NCI-H128 (cell line): ENCODE results near the gene ADD3.

Experiments
- DNase-seq: peaks from one replicate; lab custom pipeline; 2025; ENCODE audit not compliant: unreplicated experiment; lab: John Stamatoyannopoulos, UW

ADD3 gene

GRCh38 chr10:110003524-110003885 is 4.3 kb upstream of the ADD3 start:
- no peak for DNase-seq

GRCh38 chr10:110005719-110006118 is 2.1 kb upstream of the ADD3 start:
- DNase-seq = no peak

GRCh38 chr10:110006358-110007160 is 1.2 kb upstream of the ADD3 start:
- DNase-seq = no peak

- DNase-seq = no peak
Measured at GRCh38 chr10:110007161-110007700, 553 bp upstream of the ADD3 start.

- no peak for DNase-seq
Measured at GRCh38 chr10:110008518-110009339, 945 bp downstream of the ADD3 start.

- no peak for DNase-seq
Measured at GRCh38 chr10:110009736-110010475, 2.1 kb downstream of the ADD3 start.

- no peak for DNase-seq
Measured at GRCh38 chr10:110010486-110011378, 2.9 kb downstream of the ADD3 start.

GRCh38 chr10:110011681-110012080 is 3.9 kb downstream of the ADD3 start:
- DNase-seq = no peak

GRCh38 chr10:110013630-110014293 is 6.0 kb downstream of the ADD3 start:
- DNase-seq = no peak

GRCh38 chr10:110016039-110016438 is 8.3 kb downstream of the ADD3 start:
- DNase-seq = no peak

GRCh38 chr10:110017052-110017451 is 9.3 kb downstream of the ADD3 start:
- no peak for DNase-seq

- DNase-seq = no peak
Measured at GRCh38 chr10:110017907-110018306, 10.1 kb downstream of the ADD3 start.

- no peak for DNase-seq
Measured at GRCh38 chr10:110020265-110020664, 12.5 kb downstream of the ADD3 start.

GRCh38 chr10:110022716-110023504 is 15.1 kb downstream of the ADD3 start:
- DNase-seq = no peak

- DNase-seq = no peak
Measured at GRCh38 chr10:110023785-110024465, 16.1 kb downstream of the ADD3 start.

- DNase-seq = no peak
Measured at GRCh38 chr10:110029450-110029849, 21.7 kb downstream of the ADD3 start.

- DNase-seq = no peak
Measured at GRCh38 chr10:110032801-110033700, 25.3 kb downstream of the ADD3 start.
